Brain microvascular endothelial cell (primary cell): ENCODE results near the gene OR1L6.

Source experiments
- DNase-seq: peaks from one replicate; pipeline ENCODE4 v3.0.0-alpha.2; 2020
- H3K27ac ChIP-seq: fragments of 250-450 bp; sonication (Bioruptor Pico); 2 replicates; pipeline ENCODE4 v1.5.1; 2020; ENCODE audit warnings: mild to moderate bottlenecking, moderate library complexity
- H3K27me3 ChIP-seq: fragments of 250-450 bp; sonication (Bioruptor Pico); replicated peaks from 2 replicates; pipeline ENCODE4 v1.5.1; 2020; ENCODE audit warnings: mild to moderate bottlenecking
- H3K36me3 ChIP-seq: fragments of 250-450 bp; sonication (Bioruptor Pico); replicated peaks from 2 replicates; pipeline ENCODE4 v1.5.1; 2020; ENCODE audit warnings: mild to moderate bottlenecking
- H3K4me3 ChIP-seq: 2 replicates; pipeline ENCODE4 v1.5.1; 2011; ENCODE audit warnings: low read depth, mild to moderate bottlenecking, control low read depth, low read length, moderate library complexity
- in situ Hi-C: cut with HindIII; loops from 2 replicates; pipeline ENCODE4 v1.10.0; 2017; ENCODE audit warnings: low sequenced_read_pairs, low pct_ligation_motif_present
- TF ChIP-seq, protein P1 (sequence below): IDR thresholded peaks from 2 replicates; pipeline ENCODE4 v1.5.1; 2011; ENCODE audit warnings: low read depth, mild to moderate bottlenecking, moderate library complexity, low read length, control low read depth, inconsistent platforms; ENCODE audit errors: missing control alignments

OR1L6 gene

DNA sequence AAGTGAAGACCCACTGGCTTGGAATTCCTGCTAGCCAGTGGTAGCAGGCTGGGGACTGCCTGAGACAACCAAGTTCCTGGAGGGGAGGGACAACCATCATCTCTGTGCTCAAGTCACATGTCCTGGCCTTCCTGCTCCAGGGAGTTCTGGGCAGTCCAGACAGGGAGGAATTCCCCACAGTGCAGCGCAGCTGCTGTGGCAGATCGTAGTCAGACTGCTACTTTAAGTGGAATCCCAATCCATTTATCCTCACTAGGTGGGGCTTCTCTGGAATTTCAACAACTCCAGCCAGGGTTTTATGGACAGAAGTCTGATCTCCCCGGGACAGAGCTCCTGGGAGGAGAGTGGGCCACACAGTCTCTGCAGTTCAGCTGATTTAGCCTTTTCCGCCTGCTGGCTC, 25.7 kb downstream of the OR1L6 start:
- TF ChIP-seq, protein P1, sequence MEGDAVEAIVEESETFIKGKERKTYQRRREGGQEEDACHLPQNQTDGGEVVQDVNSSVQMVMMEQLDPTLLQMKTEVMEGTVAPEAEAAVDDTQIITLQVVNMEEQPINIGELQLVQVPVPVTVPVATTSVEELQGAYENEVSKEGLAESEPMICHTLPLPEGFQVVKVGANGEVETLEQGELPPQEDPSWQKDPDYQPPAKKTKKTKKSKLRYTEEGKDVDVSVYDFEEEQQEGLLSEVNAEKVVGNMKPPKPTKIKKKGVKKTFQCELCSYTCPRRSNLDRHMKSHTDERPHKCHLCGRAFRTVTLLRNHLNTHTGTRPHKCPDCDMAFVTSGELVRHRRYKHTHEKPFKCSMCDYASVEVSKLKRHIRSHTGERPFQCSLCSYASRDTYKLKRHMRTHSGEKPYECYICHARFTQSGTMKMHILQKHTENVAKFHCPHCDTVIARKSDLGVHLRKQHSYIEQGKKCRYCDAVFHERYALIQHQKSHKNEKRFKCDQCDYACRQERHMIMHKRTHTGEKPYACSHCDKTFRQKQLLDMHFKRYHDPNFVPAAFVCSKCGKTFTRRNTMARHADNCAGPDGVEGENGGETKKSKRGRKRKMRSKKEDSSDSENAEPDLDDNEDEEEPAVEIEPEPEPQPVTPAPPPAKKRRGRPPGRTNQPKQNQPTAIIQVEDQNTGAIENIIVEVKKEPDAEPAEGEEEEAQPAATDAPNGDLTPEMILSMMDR: no peak

DNA sequence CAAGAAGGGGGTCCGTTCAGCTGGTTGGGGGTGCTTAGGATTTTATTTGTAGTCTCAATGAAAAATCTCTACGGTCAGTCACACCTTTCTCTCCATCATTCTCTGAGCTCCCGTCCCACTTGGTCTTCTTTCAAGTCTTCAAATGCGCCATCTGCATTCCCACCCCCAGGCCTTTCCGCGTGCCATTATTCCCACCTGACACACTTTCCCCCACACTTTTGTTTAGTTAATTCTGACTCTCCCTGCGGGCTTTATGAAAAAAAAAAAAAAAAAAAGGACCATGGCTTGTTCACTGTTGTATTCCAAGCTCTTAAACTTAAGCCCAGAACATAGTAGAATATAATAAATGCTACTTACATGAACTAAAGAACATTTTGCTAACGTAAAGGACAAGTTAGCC, 34.9 kb downstream of the OR1L6 start:
- H3K36me3 ChIP-seq: no peaks in the 10 kb centered on the region
- H3K4me3 ChIP-seq: no peak overlapping the region
- DNase-seq: no peak
- no peaks in the 10 kb centered on the region for H3K27me3 ChIP-seq
- no peak overlapping the region for H3K27ac ChIP-seq
- TF ChIP-seq, protein P1: no peak
- in situ Hi-C loops: no loop called here

More for the DNA sequence above, 25.7 kb downstream of the OR1L6 start:
- Histone ChIP-seq H3K4me3 (no peak overlapping the region), H3K36me3 (no peaks in the 10 kb centered on the region), H3K27ac (no peak overlapping the region), H3K27me3 (no peaks in the 10 kb centered on the region)
- no peak for DNase-seq
- in situ Hi-C loops: no loop called here

DNA sequence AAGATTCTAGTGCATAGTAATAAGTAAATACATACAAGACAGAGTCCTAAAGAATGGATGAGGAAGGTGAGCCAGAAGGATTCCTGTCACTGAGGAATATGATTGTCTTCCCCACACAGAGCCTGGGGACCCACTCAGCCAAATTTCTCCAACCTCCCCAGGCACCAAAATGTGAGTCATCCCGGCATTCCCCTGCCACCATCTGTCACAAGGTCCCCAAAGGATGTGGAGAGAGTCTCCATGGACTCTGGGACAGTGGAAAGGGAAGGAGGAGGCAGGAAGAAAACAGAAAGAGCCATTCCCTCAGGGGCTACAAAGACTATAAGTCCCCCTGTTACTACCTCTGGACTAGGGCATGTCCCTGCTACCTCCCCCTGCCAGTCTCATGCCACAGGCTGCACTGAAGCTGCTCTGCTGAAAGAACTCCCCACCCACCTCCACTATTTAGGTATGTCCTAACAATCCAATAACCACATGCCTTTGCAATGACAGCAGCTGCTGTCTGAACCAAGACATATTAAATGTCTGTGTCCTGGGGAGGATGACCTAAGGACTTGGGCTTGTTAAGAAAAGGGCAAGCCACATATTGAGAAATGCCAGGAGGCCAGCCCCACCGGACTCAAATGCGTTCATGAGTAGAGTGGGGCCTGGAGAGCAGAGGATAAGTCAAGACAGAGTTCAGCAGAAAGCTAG, 36.0 kb downstream of the OR1L6 start:
- Histone ChIP-seq H3K27ac (no peak overlapping the region), H3K27me3 (no peaks in the 10 kb centered on the region), H3K4me3 (no peak overlapping the region), H3K36me3 (no peaks in the 10 kb centered on the region)
- TF ChIP-seq, protein P1: no peak
- peak; percentile 45 for DNase-seq
- in situ Hi-C loops: no loop called here

DNA sequence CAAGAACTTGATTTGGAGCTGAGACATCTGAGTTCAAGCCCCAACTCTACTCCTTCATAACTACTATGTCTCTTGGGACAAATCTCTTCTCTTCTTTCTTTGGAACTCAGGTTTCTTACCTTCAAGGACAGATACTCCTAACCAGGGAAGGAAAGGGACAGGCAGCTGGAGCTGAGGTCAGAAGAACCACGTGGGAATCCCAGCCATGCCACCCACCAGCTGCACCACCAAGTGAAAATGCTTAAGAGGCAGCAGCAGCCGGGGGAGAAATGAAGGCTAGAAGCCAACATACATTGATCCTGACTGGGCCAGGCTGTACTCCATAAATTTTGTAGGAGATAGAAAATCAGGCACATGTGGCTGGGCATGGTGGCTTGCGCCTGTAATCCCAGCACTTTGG, 37.1 kb downstream of the OR1L6 start:
- in situ Hi-C loops: no loop called here

DNA sequence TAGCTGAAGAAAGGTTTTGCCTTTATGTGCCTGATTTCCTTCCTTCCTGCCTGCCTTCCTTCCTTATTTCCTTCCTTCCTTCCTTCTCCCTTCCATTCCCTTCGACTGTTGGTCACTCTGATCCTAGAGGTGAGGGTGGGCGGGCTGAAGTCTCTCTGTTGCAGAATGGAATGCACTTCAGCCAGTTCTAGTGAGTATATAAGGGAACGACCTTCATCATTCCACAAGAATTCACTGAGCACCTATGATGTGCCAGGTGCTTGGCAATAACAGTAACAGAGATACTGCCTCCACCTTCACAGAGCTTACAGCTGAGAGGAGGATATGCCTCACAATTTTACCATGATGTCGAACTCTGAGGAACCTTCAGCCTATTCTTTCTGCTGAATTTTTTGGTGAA, 37.9 kb downstream of the OR1L6 start:
- H3K4me3 ChIP-seq: no peak overlapping the region
- H3K36me3 ChIP-seq: no peaks in the 10 kb centered on the region
- in situ Hi-C loops: no loop called here
- DNase-seq: no peak
- H3K27ac ChIP-seq: no peak overlapping the region
- TF ChIP-seq, protein P1: no peak
- no peaks in the 10 kb centered on the region for H3K27me3 ChIP-seq

More for the DNA sequence above, 37.1 kb downstream of the OR1L6 start:
- Histone ChIP-seq H3K4me3 (no peak overlapping the region), H3K27me3 (no peaks in the 10 kb centered on the region), H3K36me3 (no peaks in the 10 kb centered on the region), H3K27ac (no peak overlapping the region)
- TF ChIP-seq, protein P1: no peak
- no peak for DNase-seq

DNA sequence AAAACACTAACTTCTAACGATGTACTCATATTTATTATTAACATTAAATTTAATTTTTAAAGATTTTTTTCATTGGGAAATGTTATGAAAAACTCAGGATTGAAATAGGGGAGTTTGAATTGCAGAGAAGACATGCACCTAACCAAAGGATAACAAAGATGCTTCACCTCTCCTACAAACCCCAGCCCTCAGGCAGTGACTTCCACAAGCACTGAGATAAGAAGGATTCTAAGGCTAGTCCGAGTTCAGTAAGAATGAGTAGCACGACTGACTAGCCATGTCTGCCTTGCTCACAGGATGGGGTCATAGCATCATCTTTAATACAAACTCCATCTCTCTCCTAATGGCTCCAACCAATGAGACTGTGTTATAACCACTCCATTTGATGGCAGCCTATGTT, 39.6 kb downstream of the OR1L6 start:
- no peaks in the 10 kb centered on the region for H3K27me3 ChIP-seq
- H3K4me3 ChIP-seq: no peak overlapping the region
- DNase-seq: no peak
- TF ChIP-seq, protein P1: no peak
- in situ Hi-C loops: no loop called here
- no peaks in the 10 kb centered on the region for H3K36me3 ChIP-seq
- H3K27ac ChIP-seq: no peak overlapping the region
